SK-N-SH treated with all-trans-retinoic acid at 6 μM for 48 hours (cell line): ENCODE measurements around the gene BOK.
"Not testable (repeated sequence)": the region's sequence is repeated elsewhere in the genome, so short reads cannot be mapped to it uniquely, and the experiment has no call there.

Source experiments
- ATAC-seq: fragments of 200-7000 bp; cut with Tn5 transposase; 3 replicates; pipeline ENCODE4 v1.9.1; 2020; ENCODE audit warnings: mild to moderate bottlenecking, moderate library complexity
- ARNTL ChIP-seq: fragments of 450-650 bp; formaldehyde crosslinking; IDR thresholded peaks from 2 replicates; pipeline ENCODE4 v1.5.0; 2020; ENCODE audit warnings: low read depth, mild to moderate bottlenecking, moderate library complexity, borderline replicate concordance
- BACH2 ChIP-seq: fragments of 250-450 bp; sonication (Bioruptor Pico); IDR thresholded peaks from 2 replicates; pipeline ENCODE4 v1.9.0; 2021; ENCODE audit warnings: mild to moderate bottlenecking, borderline replicate concordance
- CREB5 ChIP-seq: fragments of 250-450 bp; sonication (Bioruptor Pico); IDR thresholded peaks from 2 replicates; pipeline ENCODE4 v1.5.1; 2020; ENCODE audit warnings: low read depth, mild to moderate bottlenecking, moderate library complexity
- CSDC2 ChIP-seq: fragments of 250-450 bp; sonication (Bioruptor Pico); IDR thresholded peaks from 2 replicates; pipeline ENCODE4 v1.5.0; 2020; ENCODE audit warnings: mild to moderate bottlenecking, moderate library complexity
- ESRRG ChIP-seq: fragments of 250-450 bp; sonication (Bioruptor Pico); IDR thresholded peaks from 2 replicates; pipeline ENCODE4 v1.6.1; 2021; ENCODE audit warnings: mild to moderate bottlenecking
- GLIS3 ChIP-seq: fragments of 250-450 bp; sonication (Bioruptor Pico); IDR thresholded peaks from 2 replicates; pipeline ENCODE4 v1.5.0; 2020; ENCODE audit warnings: mild to moderate bottlenecking, moderate library complexity
- ISL1 ChIP-seq: fragments of 250-450 bp; sonication (Bioruptor Pico); IDR thresholded peaks from 2 replicates; pipeline ENCODE4 v2.1.2; 2022; ENCODE audit warnings: mild to moderate bottlenecking, moderate library complexity
- OSR1 ChIP-seq: fragments of 250-450 bp; sonication (Bioruptor Pico); IDR thresholded peaks from 2 replicates; pipeline ENCODE4 v1.8.0; 2022; ENCODE audit warnings: moderate library complexity, mild to moderate bottlenecking, inconsistent platforms
- PATZ1 ChIP-seq: fragments of 250-450 bp; sonication (Bioruptor Pico); IDR thresholded peaks from 2 replicates; pipeline ENCODE4 v1.8.0; 2020; ENCODE audit warnings: mild to moderate bottlenecking, moderate library complexity, borderline replicate concordance
- PPARA ChIP-seq: fragments of 250-450 bp; sonication (Bioruptor Pico); IDR thresholded peaks from 2 replicates; pipeline ENCODE4 v1.5.0; 2020; ENCODE audit warnings: mild to moderate bottlenecking, borderline replicate concordance
- RARB ChIP-seq: fragments of 250-450 bp; sonication (Bioruptor Pico); IDR thresholded peaks from 2 replicates; pipeline ENCODE4 v1.8.0; 2021; ENCODE audit warnings: mild to moderate bottlenecking, moderate library complexity
- SNAI2 ChIP-seq: fragments of 250-450 bp; sonication (Bioruptor Pico); IDR thresholded peaks from 2 replicates; pipeline ENCODE4 v1.5.0; 2020; ENCODE audit warnings: mild to moderate bottlenecking, moderate library complexity
- TOX ChIP-seq: fragments of 250-450 bp; sonication (Bioruptor Pico); IDR thresholded peaks from 2 replicates; pipeline ENCODE4 v1.8.0; 2021; ENCODE audit warnings: mild to moderate bottlenecking, moderate library complexity, borderline replicate concordance
- ZC3H10 ChIP-seq: fragments of 250-450 bp; sonication (Bioruptor Pico); IDR thresholded peaks from 2 replicates; pipeline ENCODE4 v1.5.1; 2021; ENCODE audit warnings: mild to moderate bottlenecking, moderate library complexity
- ZFP3 ChIP-seq: fragments of 250-450 bp; sonication (Bioruptor Pico); IDR thresholded peaks from 2 replicates; pipeline ENCODE4 v1.5.0; 2020; ENCODE audit warnings: mild to moderate bottlenecking, moderate library complexity
- ZNF565 ChIP-seq: fragments of 450-650 bp; formaldehyde crosslinking; conservative IDR thresholded peaks from 2 replicates; pipeline ENCODE4 v1.5.0; 2020; ENCODE audit warnings: low read depth, mild to moderate bottlenecking, moderate library complexity
- ZNF8 ChIP-seq: fragments of 450-650 bp; formaldehyde crosslinking; IDR thresholded peaks from 2 replicates; pipeline ENCODE4 v1.5.0; 2020; ENCODE audit warnings: mild to moderate bottlenecking, moderate library complexity
- TF ChIP-seq, protein P1 (sequence below): fragments of 250-450 bp; sonication (Bioruptor Pico); IDR thresholded peaks from 2 replicates; pipeline ENCODE4 v1.8.0; 2021; ENCODE audit warnings: low read depth, mild to moderate bottlenecking, moderate library complexity, borderline replicate concordance
- TF ChIP-seq, protein P2 (sequence below): fragments of 250-450 bp; sonication (Bioruptor Pico); IDR thresholded peaks from 2 replicates; pipeline ENCODE4 v1.5.1; 2021; ENCODE audit warnings: mild to moderate bottlenecking, moderate library complexity

BOK gene

GRCh38 chr2:241564596-241565410 is 6.3 kb downstream of the BOK start (continued):
- no peak for TF ChIP-seq BACH2 (CRISPR knock-in tag)
- no peak for TF ChIP-seq ESRRG (CRISPR knock-in tag)

GRCh38 chr2:241565411-241565810 is 6.9 kb downstream of the BOK start:
- no peak for ATAC-seq
- TF ChIP-seq CREB5 (CRISPR knock-in tag): no peak
- no peak for TF ChIP-seq ZNF565 (CRISPR knock-in tag)
- no peak for TF ChIP-seq ISL1 (CRISPR knock-in tag)
- TF ChIP-seq SNAI2 (CRISPR knock-in tag): no peak
- TF ChIP-seq ZFP3 (CRISPR knock-in tag): no peak
- no peak for TF ChIP-seq PPARA
- no peak for TF ChIP-seq PATZ1
- TF ChIP-seq CSDC2 (CRISPR knock-in tag): no peak
- TF ChIP-seq ARNTL (CRISPR knock-in tag): no peak
- no peak for TF ChIP-seq TOX (CRISPR knock-in tag)
- no peak for TF ChIP-seq ZNF8 (CRISPR knock-in tag)
- TF ChIP-seq, protein P1, sequence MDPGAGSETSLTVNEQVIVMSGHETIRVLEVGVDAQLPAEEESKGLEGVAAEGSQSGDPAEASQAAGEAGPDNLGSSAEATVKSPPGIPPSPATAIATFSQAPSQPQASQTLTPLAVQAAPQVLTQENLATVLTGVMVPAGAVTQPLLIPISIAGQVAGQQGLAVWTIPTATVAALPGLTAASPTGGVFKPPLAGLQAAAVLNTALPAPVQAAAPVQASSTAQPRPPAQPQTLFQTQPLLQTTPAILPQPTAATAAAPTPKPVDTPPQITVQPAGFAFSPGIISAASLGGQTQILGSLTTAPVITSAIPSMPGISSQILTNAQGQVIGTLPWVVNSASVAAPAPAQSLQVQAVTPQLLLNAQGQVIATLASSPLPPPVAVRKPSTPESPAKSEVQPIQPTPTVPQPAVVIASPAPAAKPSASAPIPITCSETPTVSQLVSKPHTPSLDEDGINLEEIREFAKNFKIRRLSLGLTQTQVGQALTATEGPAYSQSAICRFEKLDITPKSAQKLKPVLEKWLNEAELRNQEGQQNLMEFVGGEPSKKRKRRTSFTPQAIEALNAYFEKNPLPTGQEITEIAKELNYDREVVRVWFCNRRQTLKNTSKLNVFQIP (CRISPR knock-in tag): no peak
- TF ChIP-seq OSR1: no peak
- TF ChIP-seq, protein P2, sequence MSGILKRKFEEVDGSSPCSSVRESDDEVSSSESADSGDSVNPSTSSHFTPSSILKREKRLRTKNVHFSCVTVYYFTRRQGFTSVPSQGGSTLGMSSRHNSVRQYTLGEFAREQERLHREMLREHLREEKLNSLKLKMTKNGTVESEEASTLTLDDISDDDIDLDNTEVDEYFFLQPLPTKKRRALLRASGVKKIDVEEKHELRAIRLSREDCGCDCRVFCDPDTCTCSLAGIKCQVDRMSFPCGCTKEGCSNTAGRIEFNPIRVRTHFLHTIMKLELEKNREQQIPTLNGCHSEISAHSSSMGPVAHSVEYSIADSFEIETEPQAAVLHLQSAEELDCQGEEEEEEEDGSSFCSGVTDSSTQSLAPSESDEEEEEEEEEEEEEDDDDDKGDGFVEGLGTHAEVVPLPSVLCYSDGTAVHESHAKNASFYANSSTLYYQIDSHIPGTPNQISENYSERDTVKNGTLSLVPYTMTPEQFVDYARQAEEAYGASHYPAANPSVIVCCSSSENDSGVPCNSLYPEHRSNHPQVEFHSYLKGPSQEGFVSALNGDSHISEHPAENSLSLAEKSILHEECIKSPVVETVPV (CRISPR knock-in tag): no peak
- no peak for TF ChIP-seq GLIS3 (CRISPR knock-in tag)
- TF ChIP-seq BACH2 (CRISPR knock-in tag): no peak

DNA sequence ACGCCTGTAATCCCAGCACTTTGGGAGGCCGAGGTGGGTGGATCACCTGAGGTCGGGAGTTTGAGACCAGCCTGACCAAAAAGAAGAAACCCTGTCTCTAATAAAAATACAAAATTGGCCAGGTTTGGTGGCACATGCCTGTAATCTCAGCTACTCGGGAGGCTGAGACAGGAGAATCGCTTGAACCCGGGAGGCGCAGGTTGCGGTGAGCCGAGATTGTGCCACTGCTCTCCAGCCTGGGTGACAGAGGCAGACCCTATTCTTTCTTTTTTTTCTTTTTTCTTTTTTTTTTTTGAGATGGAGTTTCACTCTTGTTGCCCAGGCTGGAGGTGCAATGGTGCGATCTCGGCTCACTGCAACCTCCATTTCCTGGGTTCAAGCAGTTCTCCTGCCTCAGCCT is 7.5 kb downstream of the BOK start:
- ATAC-seq: not testable (repeated sequence)

DNA sequence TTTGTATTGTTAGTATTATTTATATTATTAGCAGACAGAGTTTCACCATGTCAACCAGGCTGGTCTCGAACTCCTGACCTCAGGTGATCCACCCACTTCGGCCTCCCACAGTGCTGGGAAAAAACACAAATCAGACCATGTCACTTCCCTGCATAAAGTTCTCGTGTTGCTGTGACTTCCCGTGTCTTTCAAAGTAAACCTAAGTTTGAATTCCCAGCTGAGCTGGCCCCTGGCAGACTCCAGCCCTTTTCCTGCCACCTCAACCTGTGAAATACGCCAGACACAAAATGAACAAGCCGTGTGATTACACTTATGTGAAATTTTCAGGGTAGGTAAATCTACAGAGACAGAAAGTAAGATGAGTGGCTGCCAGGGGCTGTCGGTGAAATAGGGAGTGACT is 7.9 kb downstream of the BOK start:
- TF ChIP-seq ZNF565 (CRISPR knock-in tag) (no peak), TOX (CRISPR knock-in tag) (no peak), ARNTL (CRISPR knock-in tag) (no peak), ZC3H10 (CRISPR knock-in tag) (no peak), CSDC2 (CRISPR knock-in tag) (no peak), ZNF8 (CRISPR knock-in tag) (no peak), GLIS3 (CRISPR knock-in tag) (no peak), PATZ1 (no peak), ISL1 (CRISPR knock-in tag) (no peak), ESRRG (CRISPR knock-in tag) (no peak), BACH2 (CRISPR knock-in tag) (no peak), RARB (CRISPR knock-in tag) (no peak), ZFP3 (CRISPR knock-in tag) (no peak)
- ATAC-seq: no peak

DNA sequence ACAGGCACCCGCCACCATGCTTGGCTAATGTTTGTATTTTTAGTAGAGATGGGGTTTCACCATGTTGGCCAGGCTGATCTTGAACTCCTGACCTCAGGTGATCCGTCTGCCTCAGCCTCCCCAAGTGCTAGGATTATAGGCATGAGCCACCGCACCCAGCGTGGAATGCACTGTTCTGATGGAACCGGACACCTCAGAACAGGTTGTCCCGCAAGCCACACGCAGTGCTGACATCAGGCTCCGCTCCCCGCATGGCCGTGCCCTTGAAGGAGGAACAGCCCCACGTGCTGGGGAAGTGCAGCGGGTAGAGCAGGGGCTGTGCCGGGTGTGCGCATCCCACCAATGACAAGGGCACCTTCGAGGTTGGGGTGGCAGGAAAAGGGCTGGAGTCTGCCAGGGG is 8.7 kb downstream of the BOK start:
- not testable (repeated sequence) for ATAC-seq
